Thymus (tissue), 11 donors: ENCODE measurements around the gene HOXC6. TPM values are rescaled to one million over a fixed set of nuclear protein-coding genes. Genes with fewer than 3 reads are reported as not detected.

Source experiments
- DNase-seq, 9 donors: peaks; one replicate each; pipeline ENCODE4 v3.0.0-alpha.2; 2013; ENCODE audit warnings: low spot score in 9 of 9, low read depth in 6 of 9, missing footprints in 1 of 9
- H3K27ac ChIP-seq, 2 donors: one replicate each; pipeline ENCODE4 v1.5.1; 2013; ENCODE audit warnings: control low read depth in 1 of 2, low read depth in 1 of 2, low read length in 1 of 2, mild to moderate bottlenecking in 1 of 2, moderate library complexity in 1 of 2
- H3K27me3 ChIP-seq, 2 donors: one replicate each; pipeline ENCODE4 v1.5.1; 2013; ENCODE audit warnings: low read length in 1 of 2; ENCODE audit not compliant: control insufficient read depth in 2 of 2, insufficient read depth in 1 of 2
- H3K36me3 ChIP-seq, 2 donors: one replicate each; pipeline ENCODE4 v1.5.1; 2013; ENCODE audit warnings: low read length in 1 of 2, mild to moderate bottlenecking in 1 of 2, moderate library complexity in 1 of 2; ENCODE audit not compliant: control insufficient read depth in 2 of 2, insufficient read depth in 2 of 2
- H3K4me1 ChIP-seq, 2 donors: one replicate each; pipeline ENCODE4 v1.5.1; 2013; ENCODE audit warnings: low read length in 2 of 2; ENCODE audit not compliant: control insufficient read depth in 2 of 2, insufficient read depth in 2 of 2
- H3K4me3 ChIP-seq, 2 donors: one replicate each; pipeline ENCODE4 v1.5.1; 2013; ENCODE audit warnings: low read length in 2 of 2, control low read depth in 1 of 2, mild to moderate bottlenecking in 1 of 2
- H3K9me3 ChIP-seq, 2 donors: one replicate each; pipeline ENCODE4 v1.5.1; 2013; ENCODE audit warnings: low read length in 1 of 2, mild to moderate bottlenecking in 1 of 2; ENCODE audit not compliant: control insufficient read depth in 2 of 2, insufficient read depth in 1 of 2
- WGBS: extraction: QIAGEN DNeasy Blood & Tissue Kit; methylation state at CpG from one replicate; pipeline ENCODE4 v1.1.7; 2013; 5-methylcytosine and 5-hydroxymethylcytosine counted together
- polyA plus RNA-seq: library from polyadenylated mRNA; stranded (reverse); fragments of 200-250 nt; gene quantifications from one replicate; pipeline ENCODE4 v1.2.3, GENCODE V29; 2013
- total RNA-seq: library from RNA; stranded (reverse); fragments of 120-200 nt; gene quantifications from one replicate; pipeline ENCODE4 v1.2.4, GENCODE V29; 2013
- donor health status: healthy.

The HOXC6 gene
- total and polyA plus RNA-seq, 2 donors = 0.14 to 0.43 TPM

- Histone ChIP-seq H3K4me3 (peak overlapping the region in 1 of 2 donors; percentile 15), H3K4me1 (peaks cover 3 to 23% of the 10 kb centered on the region in 2 donors), H3K27me3 (peaks cover 95 to 100% of the 10 kb centered on the region in 2 donors), H3K36me3 (no peaks in the 10 kb centered on the region), H3K27ac (no peak overlapping the region), H3K9me3 (peaks cover 0 to 16% of the 10 kb centered on the region in 2 donors)
- 18% methylated on average over 43 of the region's 43 CpGs for WGBS
- DNase-seq = no peak
Observed at GRCh38 chr12:54019091-54019811, 9.0 kb upstream of the HOXC6 start.

- 32% methylated on average over 10 of the region's 10 CpGs for WGBS
- Histone ChIP-seq H3K4me3 (no peak overlapping the region), H3K4me1 (peaks cover 3 to 23% of the 10 kb centered on the region in 2 donors), H3K27me3 (peaks cover 93 to 100% of the 10 kb centered on the region in 2 donors), H3K36me3 (no peaks in the 10 kb centered on the region), H3K9me3 (peaks cover 0 to 16% of the 10 kb centered on the region in 2 donors), H3K27ac (no peak overlapping the region)
- DNase-seq = no peak
Observed at GRCh38 chr12:54019924-54020590, 8.2 kb upstream of the HOXC6 start.

GRCh38 chr12:54020591-54021405 is 7.4 kb upstream of the HOXC6 start:
- H3K4me3 ChIP-seq = no peak overlapping the region
- peaks cover 92 to 100% of the 10 kb centered on the region in 2 donors for H3K27me3 ChIP-seq
- peaks cover 3 to 23% of the 10 kb centered on the region in 2 donors for H3K4me1 ChIP-seq
- H3K27ac ChIP-seq = peak overlapping the region in 1 of 2 donors; percentile 45
- no peak for DNase-seq
- no peaks in the 10 kb centered on the region for H3K36me3 ChIP-seq
- H3K9me3 ChIP-seq = peaks cover 0 to 16% of the 10 kb centered on the region in 2 donors
- 45% methylated on average over 23 of the region's 23 CpGs for WGBS

GRCh38 chr12:54021432-54022013 is 6.7 kb upstream of the HOXC6 start:
- peak overlapping the region in 1 of 2 donors; percentile 45 for H3K27ac ChIP-seq
- peaks cover 3 to 23% of the 10 kb centered on the region in 2 donors for H3K4me1 ChIP-seq
- DNase-seq = peak in 1 of 9 donors; percentile 30
- 27% methylated on average over 16 of the region's 16 CpGs for WGBS
- H3K9me3 ChIP-seq = peaks cover 0 to 16% of the 10 kb centered on the region in 2 donors
- no peak overlapping the region for H3K4me3 ChIP-seq
- H3K27me3 ChIP-seq = peaks cover 92 to 100% of the 10 kb centered on the region in 2 donors
- no peaks in the 10 kb centered on the region for H3K36me3 ChIP-seq

GRCh38 chr12:54022960-54023884 is 5.0 kb upstream of the HOXC6 start:
- WGBS = 37% methylated on average over 8 of the region's 8 CpGs
- peaks cover 1 to 13% of the 10 kb centered on the region in 2 donors for H3K4me1 ChIP-seq
- peaks cover 89 to 100% of the 10 kb centered on the region in 2 donors for H3K27me3 ChIP-seq
- H3K9me3 ChIP-seq = peaks cover 0 to 7% of the 10 kb centered on the region in 2 donors
- no peak for DNase-seq
- H3K36me3 ChIP-seq = no peaks in the 10 kb centered on the region
- H3K4me3 ChIP-seq = no peak overlapping the region
- no peak overlapping the region for H3K27ac ChIP-seq

GRCh38 chr12:54024127-54024526 is 4.1 kb upstream of the HOXC6 start:
- H3K4me3 ChIP-seq = no peak overlapping the region
- no peak for DNase-seq
- peaks cover 0 to 6% of the 10 kb centered on the region in 2 donors for H3K9me3 ChIP-seq
- H3K27me3 ChIP-seq = peaks cover 89 to 100% of the 10 kb centered on the region in 2 donors
- WGBS = 32% methylated on average over 17 of the region's 17 CpGs
- peaks cover 0 to 6% of the 10 kb centered on the region in 2 donors for H3K4me1 ChIP-seq
- H3K27ac ChIP-seq = no peak overlapping the region
- no peaks in the 10 kb centered on the region for H3K36me3 ChIP-seq

GRCh38 chr12:54024581-54025305 is 3.5 kb upstream of the HOXC6 start:
- Histone ChIP-seq H3K4me3 (no peak overlapping the region), H3K9me3 (peaks cover 0 to 6% of the 10 kb centered on the region in 2 donors), H3K4me1 (peaks cover 0 to 3% of the 10 kb centered on the region in 2 donors), H3K36me3 (no peaks in the 10 kb centered on the region), H3K27ac (no peak overlapping the region), H3K27me3 (peaks cover 87 to 100% of the 10 kb centered on the region in 2 donors)
- WGBS = 57% methylated on average over 5 of the region's 5 CpGs
- DNase-seq = no peak
